ENCODE measurements around the gene CNGB1. TPM values are rescaled to one million over a fixed set of nuclear protein-coding genes. Genes with fewer than 3 reads are reported as not detected.

CNGB1 gene
- total RNA-seq, 2 experiments from 2014 or later, result not detected

GRCh38 chr16:57967916-57968315, 3.0 kb downstream of the CNGB1 start:
- no peak for DNase-seq
- no peaks in the 10 kb centered on the region for H3K27me3 ChIP-seq (ENCODE audit: control insufficient read depth in 1 of 2, insufficient read depth in 2 of 2, low read length in 2 of 2)
- H3K36me3 ChIP-seq (ENCODE audit: insufficient read depth, low read length), result no peaks in the 10 kb centered on the region
- ChIA-PET CTCF (no interaction called here), POLR2A (no interaction called here)
- intact Hi-C loops (cut with DNase I, micrococcal nuclease), result no loop called here
- Mint-ChIP-seq H3K4me1 (ENCODE audit: low read depth) (no peaks in the 10 kb centered on the region), H3K36me3 (ENCODE audit: low read depth) (no peaks in the 10 kb centered on the region), H3K27ac (no peak overlapping the region), H3K4me3 (no peak overlapping the region), H3K9me3 (no peaks in the 10 kb centered on the region), H3K27me3 (no peaks in the 10 kb centered on the region)
- H3K9me3 ChIP-seq (ENCODE audit: control insufficient read depth in 1 of 2, insufficient read depth in 1 of 2, low read length in 2 of 2), result no peaks in the 10 kb centered on the region
- no peak overlapping the region for H3K27ac ChIP-seq (ENCODE audit: low read depth in 1 of 2, low read length in 2 of 2)
- no peaks in the 10 kb centered on the region for H3K4me1 ChIP-seq (ENCODE audit: insufficient read depth, low read length)
- H3K4me3 ChIP-seq (ENCODE audit: low read length), result no peak overlapping the region
- no peak for TF ChIP-seq CTCF (IDR thresholded peaks at IDR 0.05)
- no peak for ATAC-seq (ENCODE audit: poor library complexity)

- H3K4me1 Mint-ChIP-seq (ENCODE audit: low read depth), result no peaks in the 10 kb centered on the region
- H3K4me1 ChIP-seq (ENCODE audit: insufficient read depth, low read length), result no peaks in the 10 kb centered on the region
- H3K9me3 ChIP-seq (ENCODE audit: control insufficient read depth in 1 of 2, insufficient read depth in 1 of 2, low read length in 2 of 2), result no peaks in the 10 kb centered on the region
- no peaks in the 10 kb centered on the region for H3K36me3 ChIP-seq (ENCODE audit: insufficient read depth, low read length)
- no peak for TF ChIP-seq CTCF (IDR thresholded peaks at IDR 0.05)
- H3K4me3 Mint-ChIP-seq, result no peak overlapping the region
- H3K27ac Mint-ChIP-seq, result no peak overlapping the region
- H3K27me3 Mint-ChIP-seq, result no peaks in the 10 kb centered on the region
- no peaks in the 10 kb centered on the region for H3K27me3 ChIP-seq (ENCODE audit: control insufficient read depth in 1 of 2, insufficient read depth in 2 of 2, low read length in 2 of 2)
- intact Hi-C loops (cut with DNase I, micrococcal nuclease), result no loop called here
- H3K9me3 Mint-ChIP-seq, result no peaks in the 10 kb centered on the region
- DNase-seq, result no peak
- H3K4me3 ChIP-seq (ENCODE audit: low read length), result no peak overlapping the region
- no peaks in the 10 kb centered on the region for H3K36me3 Mint-ChIP-seq (ENCODE audit: low read depth)
- CTCF ChIA-PET, result no interaction called here
- no peak for ATAC-seq (ENCODE audit: poor library complexity)
- POLR2A ChIA-PET, result no interaction called here
- H3K27ac ChIP-seq (ENCODE audit: low read depth in 1 of 2, low read length in 2 of 2), result no peak overlapping the region
Observed at GRCh38 chr16:57966986-57967385, 3.9 kb downstream of the CNGB1 start.

GRCh38 chr16:57966204-57966771, 4.6 kb downstream of the CNGB1 start:
- Histone ChIP-seq H3K9me3 (ENCODE audit: control insufficient read depth in 1 of 2, insufficient read depth in 1 of 2, low read length in 2 of 2) (no peaks in the 10 kb centered on the region), H3K4me3 (ENCODE audit: low read length) (no peak overlapping the region), H3K27ac (ENCODE audit: low read depth in 1 of 2, low read length in 2 of 2) (no peak overlapping the region), H3K4me1 (ENCODE audit: insufficient read depth, low read length) (no peaks in the 10 kb centered on the region), H3K27me3 (ENCODE audit: control insufficient read depth in 1 of 2, insufficient read depth in 2 of 2, low read length in 2 of 2) (no peaks in the 10 kb centered on the region), H3K36me3 (ENCODE audit: insufficient read depth, low read length) (no peaks in the 10 kb centered on the region)
- CTCF ChIA-PET, result no interaction called here
- DNase-seq, result no peak
- Mint-ChIP-seq H3K36me3 (ENCODE audit: low read depth) (no peaks in the 10 kb centered on the region), H3K4me3 (no peak overlapping the region), H3K9me3 (no peaks in the 10 kb centered on the region), H3K27me3 (no peaks in the 10 kb centered on the region), H3K4me1 (ENCODE audit: low read depth) (no peaks in the 10 kb centered on the region), H3K27ac (no peak overlapping the region)
- intact Hi-C loops (cut with DNase I, micrococcal nuclease), result no loop called here
- POLR2A ChIA-PET, result no interaction called here
- no peak for ATAC-seq (ENCODE audit: poor library complexity)
- TF ChIP-seq CTCF (IDR thresholded peaks at IDR 0.05), result no peak
